Right lobe of liver (tissue), 6 donors: ENCODE data around the gene ALDH8A1. TPM values are rescaled to one million over a fixed set of nuclear protein-coding genes. Genes with fewer than 3 reads are reported as not detected.
A peak's percentile ranks its signal among the peaks of the same experiment; 100 is the strongest.

ENCODE experiments used
- ATAC-seq, 4 donors: fragments of 200-7000 bp; cut with Tn5 transposase; one replicate each; pipeline ENCODE4 v1.9.1; 2020; ENCODE audit warnings: mild to moderate bottlenecking in 4 of 4, moderate library complexity in 4 of 4
- DNase-seq, 3 donors: peaks; one replicate each; pipeline ENCODE4 v3.0.0-alpha.2; 2020
- H3K27ac ChIP-seq, 3 donors: fragments of 200-600 bp; one replicate each; pipeline ENCODE4 v1.8.0; 2022
- H3K27me3 ChIP-seq, 2 donors: fragments of 200-600 bp; one replicate each; pipeline ENCODE4 v1.8.0; 2022
- H3K36me3 ChIP-seq, 4 donors: fragments of 200-600 bp; sonication (generic) in 1 of 4; one replicate each; pipeline versions ENCODE4 v1.5.1 to v1.8.0; 2017 to 2022; ENCODE audit warnings: control low read depth in 1 of 4
- H3K4me1 ChIP-seq, 4 donors: fragments of 200-600 bp; sonication (generic) in 1 of 4; one replicate each; pipeline versions ENCODE4 v1.5.1 to v1.8.0; 2017 to 2022; ENCODE audit warnings: control low read depth in 1 of 4
- H3K4me3 ChIP-seq, 3 donors: fragments of 200-600 bp; one replicate each; pipeline ENCODE4 v1.8.0; 2022
- H3K9me3 ChIP-seq, 4 donors: fragments of 200-600 bp; sonication (generic) in 1 of 4; one replicate each; pipeline versions ENCODE4 v1.5.1 to v1.8.0; 2017 to 2022; ENCODE audit warnings: control low read depth in 1 of 4
- POLR2A ChIP-seq: fragments of 450-650 bp; IDR thresholded peaks from one replicate; pipeline ENCODE4 v1.6.1; 2017; ENCODE audit warnings: antibody characterized with exemption, mild to moderate bottlenecking
- WGBS: methylation state at CpG from one replicate; pipeline ENCODE4 v1.1.6; 2018; ENCODE audit warnings: low coverage, low lambda C conversion rate; ENCODE audit not compliant: insufficient coverage; ENCODE audit errors: missing lambda C conversion rate; 5-methylcytosine and 5-hydroxymethylcytosine counted together
- intact Hi-C, 2 donors: fragments of 100-400 bp; cut with DNase I; formaldehyde crosslinking; loops; one replicate each; pipeline versions ENCODE4 v1.11.2 to v1.14.1; 2022
- total RNA-seq, 6 experiments: library from RNA; depleted of rRNA in 2 of 6; stranded (reverse); fragments of >200 nt in 2 of 6; fragmentation: NEBNext Ultra II Directional in 3 of 6; extraction: Animal tissue kit (Norgen Biotek cat#: 25700) in 3 of 6; gene quantifications; one replicate each; pipeline versions ENCODE4 v1.1.0 to v1.2.4, GENCODE V29; 2016 to 2023
- TF ChIP-seq, protein P1 (sequence below), 4 donors: fragments of 200-600 bp in 3 of 4; fragments of 450-650 bp in 1 of 4; IDR thresholded peaks; one replicate each; pipeline versions ENCODE4 v1.5.1 to v1.8.0; 2016 to 2022; ENCODE audit warnings: antibody characterized with exemption in 4 of 4, mild to moderate bottlenecking in 2 of 4
- donor health status: DM: no; HTN: yes; CAD: no.
- donor health status: DM: no; HTN: no; CAD: no.
- donor health status: DM: no; HTN: no; CAD: no.
- donor health status: DM: no; HTN: yes; CAD: no.
- donor health status: DM: no; HTN: yes; CAD: no.

The ALDH8A1 gene
- total RNA-seq, 6 experiments from 2014 or later = 91.4 to 175 (median 166) TPM

DNA sequence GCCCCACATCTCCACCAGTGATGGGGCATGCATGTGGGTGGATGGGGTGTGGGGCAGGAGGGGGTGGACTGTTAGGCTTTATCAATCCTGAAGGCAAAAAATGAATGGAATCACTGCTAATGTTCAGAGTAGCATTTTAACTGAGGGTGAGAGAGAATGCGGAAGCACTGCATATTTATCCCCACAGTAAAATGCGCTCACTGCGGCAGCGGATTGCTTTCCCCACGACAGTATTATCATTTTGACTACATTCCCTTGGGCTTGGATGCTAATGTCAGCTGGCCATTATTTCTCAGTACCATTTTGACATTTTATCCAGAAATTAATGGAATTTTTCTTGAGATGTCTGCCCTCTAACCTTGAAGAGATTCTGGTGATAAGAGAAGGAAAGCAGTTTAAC, 13.4 kb downstream of the ALDH8A1 start:
- TF ChIP-seq POLR2A = no peak
- TF ChIP-seq, protein P1, sequence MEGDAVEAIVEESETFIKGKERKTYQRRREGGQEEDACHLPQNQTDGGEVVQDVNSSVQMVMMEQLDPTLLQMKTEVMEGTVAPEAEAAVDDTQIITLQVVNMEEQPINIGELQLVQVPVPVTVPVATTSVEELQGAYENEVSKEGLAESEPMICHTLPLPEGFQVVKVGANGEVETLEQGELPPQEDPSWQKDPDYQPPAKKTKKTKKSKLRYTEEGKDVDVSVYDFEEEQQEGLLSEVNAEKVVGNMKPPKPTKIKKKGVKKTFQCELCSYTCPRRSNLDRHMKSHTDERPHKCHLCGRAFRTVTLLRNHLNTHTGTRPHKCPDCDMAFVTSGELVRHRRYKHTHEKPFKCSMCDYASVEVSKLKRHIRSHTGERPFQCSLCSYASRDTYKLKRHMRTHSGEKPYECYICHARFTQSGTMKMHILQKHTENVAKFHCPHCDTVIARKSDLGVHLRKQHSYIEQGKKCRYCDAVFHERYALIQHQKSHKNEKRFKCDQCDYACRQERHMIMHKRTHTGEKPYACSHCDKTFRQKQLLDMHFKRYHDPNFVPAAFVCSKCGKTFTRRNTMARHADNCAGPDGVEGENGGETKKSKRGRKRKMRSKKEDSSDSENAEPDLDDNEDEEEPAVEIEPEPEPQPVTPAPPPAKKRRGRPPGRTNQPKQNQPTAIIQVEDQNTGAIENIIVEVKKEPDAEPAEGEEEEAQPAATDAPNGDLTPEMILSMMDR (IDR thresholded peaks at IDR 0.05) = no peak
- peaks cover 0 to 44% (median 16%) of the 10 kb centered on the region in 4 donors for H3K4me1 ChIP-seq
- H3K36me3 ChIP-seq = peaks cover 0 to 62% (median 20%) of the 10 kb centered on the region in 4 donors
- no peaks in the 10 kb centered on the region for H3K9me3 ChIP-seq
- intact Hi-C loops = no loop called here
- WGBS = 94% methylated on average over 5 of the region's 5 CpGs
- no peak for DNase-seq
- no peak for ATAC-seq
- no peak overlapping the region for H3K27ac ChIP-seq
- no peaks in the 10 kb centered on the region for H3K27me3 ChIP-seq
- H3K4me3 ChIP-seq = no peak overlapping the region

GRCh38 chr6:134934793-134935485, 15.0 kb downstream of the ALDH8A1 start:
- ATAC-seq = no peak
- DNase-seq = no peak
- Histone ChIP-seq H3K27ac (peak overlapping the region; percentile 44 to 88 (median 72)), H3K4me3 (no peak overlapping the region), H3K36me3 (peaks cover 0 to 51% (median 15%) of the 10 kb centered on the region in 4 donors), H3K9me3 (no peaks in the 10 kb centered on the region), H3K4me1 (peaks cover 0 to 53% (median 21%) of the 10 kb centered on the region in 4 donors), H3K27me3 (no peaks in the 10 kb centered on the region)
- TF ChIP-seq, protein P1 (IDR thresholded peaks at IDR 0.05) = no peak
- TF ChIP-seq POLR2A = no peak
- WGBS = 86% methylated on average over 5 of the region's 5 CpGs
- intact Hi-C loops = no loop called here

- WGBS = 77% methylated on average over 5 of the region's 11 CpGs
- DNase-seq = no peak
- peak overlapping the region; percentile 44 to 88 (median 72) for H3K27ac ChIP-seq
- ATAC-seq = no peak
- intact Hi-C loops = no loop called here
- peaks cover 0 to 71% (median 23%) of the 10 kb centered on the region in 4 donors for H3K4me1 ChIP-seq
- no peaks in the 10 kb centered on the region for H3K9me3 ChIP-seq
- no peak for TF ChIP-seq POLR2A
- TF ChIP-seq, protein P1 (IDR thresholded peaks at IDR 0.05) = no peak
- no peak overlapping the region for H3K4me3 ChIP-seq
- no peaks in the 10 kb centered on the region for H3K27me3 ChIP-seq
- peaks cover 0 to 39% (median 6%) of the 10 kb centered on the region in 4 donors for H3K36me3 ChIP-seq
These were observed 17.1 kb downstream of the ALDH8A1 start for GRCh38 chr6:134932535-134933470.

DNA sequence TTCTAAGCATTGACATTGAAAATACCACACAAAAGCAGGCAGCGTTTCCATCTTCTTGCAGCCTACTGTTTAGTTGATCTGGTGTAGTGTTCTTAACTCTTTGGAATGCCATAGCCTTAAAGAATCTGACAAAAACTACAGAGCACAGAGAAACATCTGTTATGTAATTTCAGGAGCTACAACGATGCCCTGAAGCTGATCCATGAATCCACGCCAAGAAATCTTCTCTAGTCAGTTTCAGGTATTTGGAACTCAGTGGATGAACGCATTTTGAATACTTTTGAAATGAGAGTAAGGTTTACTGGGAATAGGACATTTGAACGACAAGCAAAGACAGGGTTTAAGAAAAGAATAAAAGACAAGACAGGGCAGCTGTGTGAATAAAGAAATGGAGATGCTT, 17.8 kb downstream of the ALDH8A1 start:
- DNase-seq = no peak
- no peaks in the 10 kb centered on the region for H3K9me3 ChIP-seq
- intact Hi-C loops = no loop called here
- 60% methylated on average over 5 of the region's 5 CpGs for WGBS
- peaks cover 0 to 76% (median 23%) of the 10 kb centered on the region in 4 donors for H3K4me1 ChIP-seq
- H3K36me3 ChIP-seq = peaks cover 0 to 40% (median 9%) of the 10 kb centered on the region in 4 donors
- no peak overlapping the region for H3K4me3 ChIP-seq
- no peaks in the 10 kb centered on the region for H3K27me3 ChIP-seq
- TF ChIP-seq, protein P1 (IDR thresholded peaks at IDR 0.05) = no peak
- no peak for TF ChIP-seq POLR2A
- no peak for ATAC-seq
- H3K27ac ChIP-seq = peak overlapping the region; percentile 29 to 88 (median 71)
